ENCODE measurements around the gene C2orf76.

DNA sequence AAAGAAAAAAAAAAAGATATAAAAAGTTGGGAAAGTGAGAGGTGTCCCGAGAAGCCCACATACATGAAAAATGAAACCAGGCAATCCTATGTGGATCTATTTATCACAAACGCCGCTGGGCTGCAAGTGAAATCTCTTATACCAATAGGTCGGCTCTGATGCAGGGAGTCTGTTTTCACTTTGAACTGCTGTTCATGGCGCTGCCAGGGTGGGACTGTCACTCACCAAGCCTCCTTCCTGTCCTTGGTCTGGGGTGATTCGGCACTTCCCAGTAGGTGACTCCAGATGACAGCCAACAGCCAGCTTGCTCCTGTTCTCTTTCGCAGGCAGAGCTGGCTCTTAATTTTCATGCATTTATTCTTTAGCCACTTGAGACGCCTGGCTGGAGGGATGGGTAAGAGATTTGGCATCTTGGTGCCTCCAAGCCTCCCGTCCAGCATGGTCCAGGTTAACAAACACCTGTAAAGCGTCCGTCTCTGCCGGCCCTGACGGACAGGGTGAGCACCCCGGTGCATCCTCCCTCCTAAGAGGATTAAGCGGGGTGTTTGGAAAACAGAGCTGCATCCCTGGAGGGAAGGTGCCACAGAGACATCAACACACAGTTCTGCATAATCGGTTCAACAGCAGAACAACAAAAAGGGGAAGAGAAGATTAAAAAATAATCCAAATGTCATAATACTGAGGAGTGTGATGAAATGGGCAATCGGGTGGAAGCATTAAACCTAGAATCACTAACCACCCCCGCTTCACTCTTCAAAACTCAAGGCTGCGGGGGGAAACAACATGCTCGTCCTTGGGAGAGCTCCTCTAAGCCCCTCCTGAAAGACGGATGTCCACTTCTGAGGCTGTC lies 84.3 kb downstream of the C2orf76 start:
- TF ChIP-seq, protein P1, sequence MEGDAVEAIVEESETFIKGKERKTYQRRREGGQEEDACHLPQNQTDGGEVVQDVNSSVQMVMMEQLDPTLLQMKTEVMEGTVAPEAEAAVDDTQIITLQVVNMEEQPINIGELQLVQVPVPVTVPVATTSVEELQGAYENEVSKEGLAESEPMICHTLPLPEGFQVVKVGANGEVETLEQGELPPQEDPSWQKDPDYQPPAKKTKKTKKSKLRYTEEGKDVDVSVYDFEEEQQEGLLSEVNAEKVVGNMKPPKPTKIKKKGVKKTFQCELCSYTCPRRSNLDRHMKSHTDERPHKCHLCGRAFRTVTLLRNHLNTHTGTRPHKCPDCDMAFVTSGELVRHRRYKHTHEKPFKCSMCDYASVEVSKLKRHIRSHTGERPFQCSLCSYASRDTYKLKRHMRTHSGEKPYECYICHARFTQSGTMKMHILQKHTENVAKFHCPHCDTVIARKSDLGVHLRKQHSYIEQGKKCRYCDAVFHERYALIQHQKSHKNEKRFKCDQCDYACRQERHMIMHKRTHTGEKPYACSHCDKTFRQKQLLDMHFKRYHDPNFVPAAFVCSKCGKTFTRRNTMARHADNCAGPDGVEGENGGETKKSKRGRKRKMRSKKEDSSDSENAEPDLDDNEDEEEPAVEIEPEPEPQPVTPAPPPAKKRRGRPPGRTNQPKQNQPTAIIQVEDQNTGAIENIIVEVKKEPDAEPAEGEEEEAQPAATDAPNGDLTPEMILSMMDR (IDR thresholded peaks at IDR 0.05) = no peak
- no peak for TF ChIP-seq EZH2 (IDR thresholded peaks at IDR 0.05; ENCODE audit: borderline replicate concordance, insufficient read depth, low read depth, low read length, poor library complexity, severe bottlenecking)
